Measurements from ENCODE around the gene SLC12A8.

- TF ChIP-seq CTCF (IDR thresholded peaks at IDR 0.05), result no peak
- TF ChIP-seq EZH2 (IDR thresholded peaks at IDR 0.05), result no peak
Measured at GRCh38 chr3:125203731-125204130, 8.8 kb downstream of the SLC12A8 start.
